ENCODE results near the gene MBOAT2. TPM values are rescaled to one million over a fixed set of nuclear protein-coding genes. Genes with fewer than 3 reads are reported as not detected.

MBOAT2 gene
- total and polyA plus RNA-seq, 2 of the 13 experiments (the other 11 are each of a cell fraction or from before 2014, with no cell fraction given): 0.11 to 0.36 TPM

GRCh38 chr2:8836971-8837794 lies 166.3 kb downstream of the MBOAT2 start, which contains the start of gene KIDINS220 (continued):
- TF ChIP-seq ZBTB37 (CRISPR knock-in tag; IDR thresholded peaks at IDR 0.05) (no peak), TOPORS (CRISPR knock-in tag; IDR thresholded peaks at IDR 0.05) (peak; percentile 35; the same call in 1 of the 2 replicates), HNRNPH1 (optimal IDR thresholded peaks at IDR 0.05; ENCODE audit: low read depth, low read length) (no peak), ZHX2 (IDR thresholded peaks at IDR 0.05; ENCODE audit: low read depth) (no peak; the same call in 1 of the 2 replicates), ZHX2 (CRISPR knock-in tag; IDR thresholded peaks at IDR 0.05; ENCODE audit: borderline replicate concordance) (no peak), PHF8 (CRISPR knock-in tag; IDR thresholded peaks at IDR 0.05) (peak; percentile 97), ZNF660 (CRISPR knock-in tag; IDR thresholded peaks at IDR 0.05; ENCODE audit: borderline replicate concordance, low read depth) (no peak), TARDBP (CRISPR knock-in tag; IDR thresholded peaks at IDR 0.05) (peak; percentile 62; the same call in 1 of the 2 replicates), NR2F2 (IDR thresholded peaks at IDR 0.05; ENCODE audit: borderline replicate concordance, low read depth) (no peak)
- TF ChIP-seq, protein P1, sequence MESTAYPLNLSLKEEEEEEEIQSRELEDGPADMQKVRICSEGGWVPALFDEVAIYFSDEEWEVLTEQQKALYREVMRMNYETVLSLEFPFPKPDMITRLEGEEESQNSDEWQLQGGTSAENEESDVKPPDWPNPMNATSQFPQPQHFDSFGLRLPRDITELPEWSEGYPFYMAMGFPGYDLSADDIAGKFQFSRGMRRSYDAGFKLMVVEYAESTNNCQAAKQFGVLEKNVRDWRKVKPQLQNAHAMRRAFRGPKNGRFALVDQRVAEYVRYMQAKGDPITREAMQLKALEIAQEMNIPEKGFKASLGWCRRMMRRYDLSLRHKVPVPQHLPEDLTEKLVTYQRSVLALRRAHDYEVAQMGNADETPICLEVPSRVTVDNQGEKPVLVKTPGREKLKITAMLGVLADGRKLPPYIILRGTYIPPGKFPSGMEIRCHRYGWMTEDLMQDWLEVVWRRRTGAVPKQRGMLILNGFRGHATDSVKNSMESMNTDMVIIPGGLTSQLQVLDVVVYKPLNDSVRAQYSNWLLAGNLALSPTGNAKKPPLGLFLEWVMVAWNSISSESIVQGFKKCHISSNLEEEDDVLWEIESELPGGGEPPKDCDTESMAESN (CRISPR knock-in tag; conservative IDR thresholded peaks at IDR 0.05): no peak; the same call in 1 of the 2 replicates
- TF ChIP-seq, protein P2, sequence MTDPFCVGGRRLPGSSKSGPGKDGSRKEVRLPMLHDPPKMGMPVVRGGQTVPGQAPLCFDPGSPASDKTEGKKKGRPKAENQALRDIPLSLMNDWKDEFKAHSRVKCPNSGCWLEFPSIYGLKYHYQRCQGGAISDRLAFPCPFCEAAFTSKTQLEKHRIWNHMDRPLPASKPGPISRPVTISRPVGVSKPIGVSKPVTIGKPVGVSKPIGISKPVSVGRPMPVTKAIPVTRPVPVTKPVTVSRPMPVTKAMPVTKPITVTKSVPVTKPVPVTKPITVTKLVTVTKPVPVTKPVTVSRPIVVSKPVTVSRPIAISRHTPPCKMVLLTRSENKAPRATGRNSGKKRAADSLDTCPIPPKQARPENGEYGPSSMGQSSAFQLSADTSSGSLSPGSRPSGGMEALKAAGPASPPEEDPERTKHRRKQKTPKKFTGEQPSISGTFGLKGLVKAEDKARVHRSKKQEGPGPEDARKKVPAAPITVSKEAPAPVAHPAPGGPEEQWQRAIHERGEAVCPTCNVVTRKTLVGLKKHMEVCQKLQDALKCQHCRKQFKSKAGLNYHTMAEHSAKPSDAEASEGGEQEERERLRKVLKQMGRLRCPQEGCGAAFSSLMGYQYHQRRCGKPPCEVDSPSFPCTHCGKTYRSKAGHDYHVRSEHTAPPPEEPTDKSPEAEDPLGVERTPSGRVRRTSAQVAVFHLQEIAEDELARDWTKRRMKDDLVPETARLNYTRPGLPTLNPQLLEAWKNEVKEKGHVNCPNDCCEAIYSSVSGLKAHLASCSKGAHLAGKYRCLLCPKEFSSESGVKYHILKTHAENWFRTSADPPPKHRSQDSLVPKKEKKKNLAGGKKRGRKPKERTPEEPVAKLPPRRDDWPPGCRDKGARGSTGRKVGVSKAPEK (CRISPR knock-in tag; IDR thresholded peaks at IDR 0.05; ENCODE audit: borderline replicate concordance): no peak

All from HepG2 (cell line).